HG02852 (cell line): ENCODE measurements around the gene SLFN11.
A peak's percentile ranks its signal among the peaks of the same experiment; 100 is the strongest.
"Not testable (repeated sequence)": the region's sequence is repeated elsewhere in the genome, so short reads cannot be mapped to it uniquely, and the experiment has no call there.

ENCODE experiments used
- ATAC-seq: cut with Tn5 transposase; IDR thresholded peaks from one replicate; pipeline ENCODE4 v1.9.1; 2021; ENCODE audit warnings: mild to moderate bottlenecking, moderate library complexity; ENCODE audit not compliant: unreplicated experiment

Gene SLFN11

GRCh38 chr17:35373534-35373983 is at the start of gene SLFN11:
Gene SLFN11 (minus strand): TSS chr17:35373621. CDS start chr17:35363807, 9,814 bp downstream.
- no peak for ATAC-seq

- ATAC-seq: not testable (repeated sequence)
Measured at GRCh38 chr17:35421069-35421468, 47.6 kb upstream of the SLFN11 start.

- ATAC-seq: no peak
Measured at GRCh38 chr17:35416659-35417058, 43.2 kb upstream of the SLFN11 start.

- not testable (repeated sequence) for ATAC-seq
Measured at GRCh38 chr17:35414707-35415106, 41.3 kb upstream of the SLFN11 start.

- no peak for ATAC-seq
Measured at GRCh38 chr17:35414247-35414646, 40.8 kb upstream of the SLFN11 start.

GRCh38 chr17:35407531-35407930 is 34.1 kb upstream of the SLFN11 start:
- ATAC-seq: no peak

- ATAC-seq: no peak
Measured at GRCh38 chr17:35406568-35406967, 33.1 kb upstream of the SLFN11 start.

GRCh38 chr17:35404360-35404759 is 30.9 kb upstream of the SLFN11 start:
- ATAC-seq: no peak

- ATAC-seq: not testable (repeated sequence)
Measured at GRCh38 chr17:35393783-35394182, 20.4 kb upstream of the SLFN11 start.

- ATAC-seq: no peak
Measured at GRCh38 chr17:35390663-35391062, 17.2 kb upstream of the SLFN11 start.

GRCh38 chr17:35390156-35390555 is 16.7 kb upstream of the SLFN11 start:
- ATAC-seq: no peak

- ATAC-seq: no peak
Measured at GRCh38 chr17:35387496-35387895, 14.1 kb upstream of the SLFN11 start.

- no peak for ATAC-seq
Measured at GRCh38 chr17:35377706-35378105, 4.3 kb upstream of the SLFN11 start.

GRCh38 chr17:35377068-35377467 is 3.6 kb upstream of the SLFN11 start:
- no peak for ATAC-seq

- no peak for ATAC-seq
Measured at GRCh38 chr17:35376245-35376644, 2.8 kb upstream of the SLFN11 start.

GRCh38 chr17:35374766-35375344 is 1.4 kb upstream of the SLFN11 start:
- ATAC-seq: no peak

- peak; percentile 37 for ATAC-seq
Measured at GRCh38 chr17:35373984-35374765, 754 bp upstream of the SLFN11 start.

- ATAC-seq: no peak
Measured at GRCh38 chr17:35372846-35373533, 431 bp downstream of the SLFN11 start.

GRCh38 chr17:35371934-35372333 is 1.5 kb downstream of the SLFN11 start:
- ATAC-seq: no peak

GRCh38 chr17:35368081-35368830 is 5.2 kb downstream of the SLFN11 start:
- peak; percentile 95 for ATAC-seq

- no peak for ATAC-seq
Measured at GRCh38 chr17:35361027-35361426, 12.4 kb downstream of the SLFN11 start.
